SK-N-SH (cell line): Measurements from ENCODE around the gene NR2F1-AS1. TPM values are rescaled to one million over a fixed set of nuclear protein-coding genes. Genes with fewer than 3 reads are reported as not detected.

ENCODE experiments used
- CTCF ChIA-PET: fragments of 300-600, 350-600 bp; formaldehyde crosslinking; extraction: SDS; loops from one replicate; lab custom pipeline; 2021; lab: Yijun Ruan, JAX
- POLR2A ChIA-PET: fragments of 350-600 bp; sonication (Branson Sonifier 250); formaldehyde crosslinking; extraction: SDS; loops from one replicate; lab custom pipeline; 2020; ENCODE audit warnings: antibody characterized with exemption, inconsistent platforms; lab: Yijun Ruan, JAX
- DNase-seq: peaks from one replicate; pipeline ENCODE4 v3.0.0; 2012
- H2AFZ ChIP-seq: fragments of 200-600 bp; sonication (generic); 2 replicates; pipeline ENCODE4 v1.8.1; 2016; ENCODE audit warnings: antibody characterized with exemption, mild to moderate bottlenecking, low read depth
- H3F3A ChIP-seq: fragments of 200-600 bp; sonication (generic); replicated peaks from 2 replicates; pipeline ENCODE3; 2016; ENCODE audit warnings: antibody characterized with exemption, mild to moderate bottlenecking; ENCODE audit not compliant: insufficient read depth
- H3K27ac ChIP-seq, 2 experiments: fragments of 200-500 bp in 1 of 2; fragments of 200-600 bp in 1 of 2; sonication (Bioruptor generic) in 1 of 2; sonication (generic), shearing (Covaris generic) in 1 of 2; 2 replicates each; pipeline versions ENCODE4 v1.5.1 to v1.6.1; 2014 to 2016; ENCODE audit warnings: low read depth in 2 of 2, inconsistent platforms in 1 of 2, low read length in 1 of 2, mild to moderate bottlenecking in 1 of 2, mixed read lengths in 1 of 2
- H3K27me3 ChIP-seq: fragments of 200-600 bp; sonication (generic), shearing (Covaris generic); 2 replicates; pipeline ENCODE4 v1.6.1; 2016; ENCODE audit warnings: mixed run types; ENCODE audit not compliant: insufficient read depth
- H3K36me3 ChIP-seq, 2 experiments: fragments of 200-500 bp in 1 of 2; fragments of 200-600 bp in 1 of 2; sonication (Bioruptor generic) in 1 of 2; sonication (generic) in 1 of 2; replicated peaks in 1 of 2; 2 replicates each; pipeline versions ENCODE3 to v1.5.1; 2014 to 2016; ENCODE audit warnings: low read length in 1 of 2, mild to moderate bottlenecking in 1 of 2; ENCODE audit not compliant: insufficient read depth in 2 of 2, control insufficient read depth in 1 of 2
- H3K4me1 ChIP-seq, 2 experiments: fragments of 200-500 bp in 1 of 2; fragments of 200-600 bp in 1 of 2; sonication (Bioruptor generic) in 1 of 2; sonication (generic), shearing (Covaris generic) in 1 of 2; 2 replicates each; pipeline versions ENCODE4 v1.5.1 to v1.6.1; 2014 to 2016; ENCODE audit warnings: low read depth in 1 of 2, low read length in 1 of 2, mixed run types in 1 of 2; ENCODE audit not compliant: insufficient read depth in 2 of 2, control insufficient read depth in 1 of 2
- H3K4me2 ChIP-seq: fragments of 200-600 bp; sonication (generic), shearing (Covaris generic); 2 replicates; pipeline ENCODE4 v1.6.1; 2017; ENCODE audit warnings: mixed run types
- H3K4me3 ChIP-seq, 2 experiments: fragments of 200-500 bp in 1 of 2; fragments of 200-600 bp in 1 of 2; sonication (Bioruptor generic) in 1 of 2; sonication (generic), shearing (Covaris generic) in 1 of 2; 2 replicates each; pipeline versions ENCODE4 v1.5.1 to v1.8.1; 2014 to 2016; ENCODE audit warnings: low read depth in 2 of 2, inconsistent platforms in 1 of 2, low read length in 1 of 2, mild to moderate bottlenecking in 1 of 2, mixed read lengths in 1 of 2, moderate library complexity in 1 of 2
- H3K79me2 ChIP-seq: fragments of 200-600 bp; sonication (generic); 2 replicates; pipeline ENCODE4 v1.8.1; 2017; ENCODE audit warnings: mild to moderate bottlenecking; ENCODE audit not compliant: insufficient read depth
- H3K9ac ChIP-seq: fragments of 200-600 bp; sonication (generic); 2 replicates; pipeline ENCODE4 v1.6.1; 2017; ENCODE audit warnings: mixed run types
- H3K9me2 ChIP-seq: fragments of 200-600 bp; sonication (generic); 2 replicates; pipeline ENCODE4 v1.6.1; 2017; ENCODE audit warnings: mixed run types
- H3K9me3 ChIP-seq: fragments of 200-600 bp; sonication (generic); 2 replicates; pipeline ENCODE4 v1.6.1; 2017; ENCODE audit warnings: mixed run types, mild to moderate bottlenecking, moderate library complexity
- H4K20me1 ChIP-seq: fragments of 200-600 bp; sonication (generic); 2 replicates; pipeline ENCODE4 v1.6.1; 2017; ENCODE audit warnings: mild to moderate bottlenecking, mixed run types; ENCODE audit not compliant: insufficient read depth
- CTCF ChIP-seq: fragments of 200-600 bp; sonication (generic); IDR thresholded peaks from 2 replicates; pipeline ENCODE4 v1.6.1; 2017; ENCODE audit warnings: antibody characterized with exemption, mild to moderate bottlenecking, moderate library complexity
- ELF1 ChIP-seq: IDR thresholded peaks from 2 replicates; pipeline ENCODE4 v1.4.0; 2012
- EZH2phosphoT487 ChIP-seq: fragments of 200-600 bp; sonication (generic); IDR thresholded peaks from 2 replicates; pipeline ENCODE4 v1.6.1; 2017; ENCODE audit warnings: low read depth, mixed run types, mild to moderate bottlenecking, antibody characterized with exemption, moderate library complexity, borderline replicate concordance
- FOSL2 ChIP-seq: IDR thresholded peaks from 2 replicates; pipeline ENCODE4 v1.4.0; 2012; ENCODE audit warnings: low read depth, mild to moderate bottlenecking, moderate library complexity, borderline replicate concordance
- GABPA ChIP-seq: IDR thresholded peaks from 2 replicates; pipeline ENCODE4 v1.4.0; 2012; ENCODE audit warnings: low read depth, mild to moderate bottlenecking
- IRF3 ChIP-seq: fragments of 150-350 bp; IDR thresholded peaks from 2 replicates; pipeline ENCODE4 v1.6.1; 2016; ENCODE audit warnings: mild to moderate bottlenecking, low read depth, low read length
- SMC3 ChIP-seq: IDR thresholded peaks from 2 replicates; pipeline ENCODE4 v1.6.1; 2012; ENCODE audit warnings: low read depth, low read length, improper control_type of control experiment
- TCF12 ChIP-seq: IDR thresholded peaks from 2 replicates; pipeline ENCODE4 v1.4.0; 2012
- YY1 ChIP-seq: IDR thresholded peaks from 2 replicates; pipeline ENCODE4 v1.4.0; 2012; ENCODE audit warnings: low read depth, mild to moderate bottlenecking
- ZBTB33 ChIP-seq: IDR thresholded peaks from 2 replicates; pipeline ENCODE4 v1.4.0; 2012; ENCODE audit warnings: low read depth, borderline replicate concordance
- polyA plus RNA-seq, 3 experiments: library from polyadenylated mRNA; depleted of rRNA; stranded (reverse); fragments of >200 nt; gene quantifications; 2 replicates each; pipeline ENCODE4 v1.2.3, GENCODE V29; 2012
- TF ChIP-seq, protein P1 (sequence below): IDR thresholded peaks from 2 replicates; pipeline ENCODE4; 2012
- TF ChIP-seq, protein P2 (sequence below): IDR thresholded peaks from 2 replicates; pipeline ENCODE4 v1.4.0; 2012; ENCODE audit warnings: low read depth, borderline replicate concordance
- TF ChIP-seq, protein P3 (sequence below): IDR thresholded peaks from 2 replicates; pipeline ENCODE4 v1.6.1; 2012; ENCODE audit warnings: mild to moderate bottlenecking, low read depth, low read length, moderate library complexity

NR2F1-AS1 gene
- polyA plus RNA-seq, 1 of the 3 experiments (the other 2 are of a cell fraction): 7.4 TPM

DNA sequence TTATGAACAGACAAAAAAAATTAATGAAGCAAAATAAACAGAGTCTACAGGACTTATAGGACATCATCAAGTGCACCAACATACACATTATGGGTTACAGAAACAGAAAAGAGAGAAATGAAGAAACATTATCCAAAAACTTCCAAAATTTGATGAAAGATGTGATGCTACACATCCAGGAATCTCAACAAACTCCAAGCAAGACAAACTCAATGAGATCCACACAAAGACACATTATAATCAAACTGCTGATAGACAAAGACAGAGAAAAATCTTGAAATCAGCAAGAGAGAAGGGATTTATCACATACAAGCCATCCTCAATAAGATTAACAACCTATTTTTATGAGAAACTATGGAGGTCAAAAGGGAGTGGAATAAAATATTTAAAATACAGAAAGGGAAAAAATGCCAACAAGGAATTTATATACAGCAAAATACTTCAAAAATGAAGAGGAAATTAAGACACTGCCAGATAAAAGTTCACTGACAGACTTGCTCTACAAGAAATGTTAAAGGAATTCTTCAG, 101.0 kb downstream of the NR2F1-AS1 start:
- Histone ChIP-seq H3K4me2 (no peak overlapping the region), H4K20me1 (no peaks in the 10 kb centered on the region), H3K9me3 (peaks cover 21% of the 10 kb centered on the region), H3K27me3 (no peaks in the 10 kb centered on the region), H3K36me3 (peaks cover 10 to 38% of the 10 kb centered on the region in 2 experiments), H3K27ac (no peak overlapping the region), H3F3A (peaks cover 28% of the 10 kb centered on the region), H3K79me2 (peaks cover 6% of the 10 kb centered on the region; the same call in 1 of the 2 replicates), H3K4me3 (no peak overlapping the region), H3K9me2 (no peaks in the 10 kb centered on the region), H2AFZ (no peak overlapping the region), H3K4me1 (peaks cover 7 to 15% of the 10 kb centered on the region in 2 experiments; a peak in 1 of 4 replicates), H3K9ac (no peak overlapping the region)
- POLR2A ChIA-PET: no interaction called here
- CTCF ChIA-PET: no interaction called here
- DNase-seq: no peak
- TF ChIP-seq ELF1 (no peak), ZBTB33 (no peak), CTCF (no peak), IRF3 (no peak)
- TF ChIP-seq, protein P1, sequence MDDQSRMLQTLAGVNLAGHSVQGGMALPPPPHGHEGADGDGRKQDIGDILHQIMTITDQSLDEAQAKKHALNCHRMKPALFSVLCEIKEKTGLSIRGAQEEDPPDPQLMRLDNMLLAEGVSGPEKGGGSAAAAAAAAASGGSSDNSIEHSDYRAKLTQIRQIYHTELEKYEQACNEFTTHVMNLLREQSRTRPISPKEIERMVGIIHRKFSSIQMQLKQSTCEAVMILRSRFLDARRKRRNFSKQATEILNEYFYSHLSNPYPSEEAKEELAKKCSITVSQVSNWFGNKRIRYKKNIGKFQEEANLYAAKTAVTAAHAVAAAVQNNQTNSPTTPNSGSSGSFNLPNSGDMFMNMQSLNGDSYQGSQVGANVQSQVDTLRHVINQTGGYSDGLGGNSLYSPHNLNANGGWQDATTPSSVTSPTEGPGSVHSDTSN: no peak
- TF ChIP-seq, protein P2, sequence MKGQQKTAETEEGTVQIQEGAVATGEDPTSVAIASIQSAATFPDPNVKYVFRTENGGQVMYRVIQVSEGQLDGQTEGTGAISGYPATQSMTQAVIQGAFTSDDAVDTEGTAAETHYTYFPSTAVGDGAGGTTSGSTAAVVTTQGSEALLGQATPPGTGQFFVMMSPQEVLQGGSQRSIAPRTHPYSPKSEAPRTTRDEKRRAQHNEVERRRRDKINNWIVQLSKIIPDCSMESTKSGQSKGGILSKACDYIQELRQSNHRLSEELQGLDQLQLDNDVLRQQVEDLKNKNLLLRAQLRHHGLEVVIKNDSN: no peak

DNA sequence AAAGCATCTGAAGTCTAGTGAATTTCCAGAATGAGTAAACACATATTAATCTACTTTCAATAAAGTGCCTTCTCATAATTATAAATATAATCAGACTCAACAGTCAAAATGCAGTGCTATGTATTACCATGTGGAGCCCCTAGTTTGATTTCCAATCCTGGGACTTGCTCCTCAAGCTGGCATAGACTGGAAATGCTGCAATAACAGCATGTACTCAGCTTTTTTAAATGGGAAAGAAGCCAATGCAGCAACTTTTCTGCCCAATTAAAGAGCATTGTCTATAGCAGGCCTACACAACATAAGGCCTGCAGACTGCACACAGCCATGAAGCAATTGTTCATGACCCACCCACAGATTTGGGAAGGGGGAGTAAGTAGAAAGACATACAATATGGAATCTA, 103.2 kb downstream of the NR2F1-AS1 start:
- DNase-seq: no peak
- CTCF ChIA-PET: interaction anchor here (0.9 to 1.6 kb wide), 3 partner anchors 10 to 445 kb away, joined by 3 to 4 read pairs (median 4); no protein-coding TSS in a partner anchor
- TF ChIP-seq FOSL2 (no peak), IRF3 (no peak), TCF12 (no peak), ELF1 (no peak), GABPA (no peak), EZH2phosphoT487 (no peak), YY1 (no peak), SMC3 (no peak)
- TF ChIP-seq, protein P3, sequence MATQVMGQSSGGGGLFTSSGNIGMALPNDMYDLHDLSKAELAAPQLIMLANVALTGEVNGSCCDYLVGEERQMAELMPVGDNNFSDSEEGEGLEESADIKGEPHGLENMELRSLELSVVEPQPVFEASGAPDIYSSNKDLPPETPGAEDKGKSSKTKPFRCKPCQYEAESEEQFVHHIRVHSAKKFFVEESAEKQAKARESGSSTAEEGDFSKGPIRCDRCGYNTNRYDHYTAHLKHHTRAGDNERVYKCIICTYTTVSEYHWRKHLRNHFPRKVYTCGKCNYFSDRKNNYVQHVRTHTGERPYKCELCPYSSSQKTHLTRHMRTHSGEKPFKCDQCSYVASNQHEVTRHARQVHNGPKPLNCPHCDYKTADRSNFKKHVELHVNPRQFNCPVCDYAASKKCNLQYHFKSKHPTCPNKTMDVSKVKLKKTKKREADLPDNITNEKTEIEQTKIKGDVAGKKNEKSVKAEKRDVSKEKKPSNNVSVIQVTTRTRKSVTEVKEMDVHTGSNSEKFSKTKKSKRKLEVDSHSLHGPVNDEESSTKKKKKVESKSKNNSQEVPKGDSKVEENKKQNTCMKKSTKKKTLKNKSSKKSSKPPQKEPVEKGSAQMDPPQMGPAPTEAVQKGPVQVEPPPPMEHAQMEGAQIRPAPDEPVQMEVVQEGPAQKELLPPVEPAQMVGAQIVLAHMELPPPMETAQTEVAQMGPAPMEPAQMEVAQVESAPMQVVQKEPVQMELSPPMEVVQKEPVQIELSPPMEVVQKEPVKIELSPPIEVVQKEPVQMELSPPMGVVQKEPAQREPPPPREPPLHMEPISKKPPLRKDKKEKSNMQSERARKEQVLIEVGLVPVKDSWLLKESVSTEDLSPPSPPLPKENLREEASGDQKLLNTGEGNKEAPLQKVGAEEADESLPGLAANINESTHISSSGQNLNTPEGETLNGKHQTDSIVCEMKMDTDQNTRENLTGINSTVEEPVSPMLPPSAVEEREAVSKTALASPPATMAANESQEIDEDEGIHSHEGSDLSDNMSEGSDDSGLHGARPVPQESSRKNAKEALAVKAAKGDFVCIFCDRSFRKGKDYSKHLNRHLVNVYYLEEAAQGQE: no peak

More for the DNA sequence above, 103.2 kb downstream of the NR2F1-AS1 start:
- Histone ChIP-seq H3K4me3 (no peak overlapping the region), H4K20me1 (no peaks in the 10 kb centered on the region), H3K4me1 (peaks cover 7 to 15% of the 10 kb centered on the region in 2 experiments; a peak in 1 of 4 replicates), H3K36me3 (peaks cover 10 to 41% of the 10 kb centered on the region in 2 experiments), H3K27ac (no peak overlapping the region), H3K9ac (no peak overlapping the region), H3K79me2 (0 out of 2 replicates have a peak, but pooled peaks cover 3% of the 10 kb centered on the region), H3K4me2 (no peak overlapping the region), H3K27me3 (no peaks in the 10 kb centered on the region), H3K9me2 (0 out of 2 replicates have a peak, but pooled peaks cover 2% of the 10 kb centered on the region), H2AFZ (no peak overlapping the region), H3K9me3 (peaks cover 21% of the 10 kb centered on the region), H3F3A (peaks cover 28% of the 10 kb centered on the region)
- POLR2A ChIA-PET: no interaction called here
